ENCODE data around the gene ALPI.

GRCh38 chr2:232506709-232507108, 50.8 kb downstream of the ALPI start:
- TF ChIP-seq CTCF (IDR thresholded peaks at IDR 0.05) (no peak), POLR2A (IDR thresholded peaks at IDR 0.05) (no peak)

All from esophagus squamous epithelium (tissue), 4 donors.